Calu3 (cell line): ENCODE results near the gene C3orf52. TPM values are rescaled to one million over a fixed set of nuclear protein-coding genes. Genes with fewer than 3 reads are reported as not detected.
"Not testable (repeated sequence)": the region's sequence is repeated elsewhere in the genome, so short reads cannot be mapped to it uniquely, and the experiment has no call there.

Source experiments
- BruUV-seq: library from RNA; stranded (reverse); fragments of 400-500 nt; replicated peaks from 2 replicates; lab custom pipeline; 2021; lab: Mats Ljungman, UMichigan
- CTCF ChIA-PET: fragments of 300-600 bp; sonication (Branson Sonifier 250); formaldehyde crosslinking; loops from one replicate; lab custom pipeline; 2022; ENCODE audit warnings: antibody characterized with exemption; lab: Charles Lee
- DNase-seq: peaks from one replicate; pipeline ENCODE4 v3.0.0; 2022
- H3K27ac Mint-ChIP-seq: one replicate; pipeline ENCODE4 v1.8.0; 2022; ENCODE audit warnings: mixed read lengths; ENCODE audit not compliant: unreplicated experiment
- H3K27me3 Mint-ChIP-seq: one replicate; pipeline ENCODE4 v1.8.0; 2022; ENCODE audit warnings: mixed read lengths; ENCODE audit not compliant: unreplicated experiment
- H3K36me3 Mint-ChIP-seq: one replicate; pipeline ENCODE4 v1.8.0; 2022; ENCODE audit warnings: mild to moderate bottlenecking, moderate library complexity, mixed read lengths; ENCODE audit not compliant: insufficient read depth, unreplicated experiment
- H3K4me1 Mint-ChIP-seq: one replicate; pipeline ENCODE4 v1.8.0; 2022; ENCODE audit warnings: mild to moderate bottlenecking, low read depth, mixed read lengths; ENCODE audit not compliant: unreplicated experiment
- H3K4me3 Mint-ChIP-seq: one replicate; pipeline ENCODE4 v1.8.0; 2022; ENCODE audit warnings: mild to moderate bottlenecking, low read depth, moderate library complexity, mixed read lengths; ENCODE audit not compliant: unreplicated experiment
- H3K9me3 Mint-ChIP-seq: one replicate; pipeline ENCODE4 v1.8.0; 2022; ENCODE audit warnings: low read depth, mixed read lengths; ENCODE audit not compliant: unreplicated experiment
- intact Hi-C: fragments of 100-400 bp; cut with micrococcal nuclease; formaldehyde crosslinking; loops from one replicate; pipeline ENCODE4 v1.10.0; 2022; ENCODE audit not compliant: unreplicated experiment
- total RNA-seq: library from RNA; stranded (reverse); gene quantifications from 2 replicates; pipeline ENCODE4 v1.2.3, GENCODE V29; 2022
- TF ChIP-seq, protein P1 (sequence below): fragments of 200-600 bp; IDR thresholded peaks from one replicate; pipeline ENCODE4 v1.8.0; 2022; ENCODE audit warnings: antibody characterized with exemption; ENCODE audit not compliant: unreplicated experiment

Gene C3orf52
- total RNA-seq, 1 experiment from 2014 or later = 28.2 TPM

DNA sequence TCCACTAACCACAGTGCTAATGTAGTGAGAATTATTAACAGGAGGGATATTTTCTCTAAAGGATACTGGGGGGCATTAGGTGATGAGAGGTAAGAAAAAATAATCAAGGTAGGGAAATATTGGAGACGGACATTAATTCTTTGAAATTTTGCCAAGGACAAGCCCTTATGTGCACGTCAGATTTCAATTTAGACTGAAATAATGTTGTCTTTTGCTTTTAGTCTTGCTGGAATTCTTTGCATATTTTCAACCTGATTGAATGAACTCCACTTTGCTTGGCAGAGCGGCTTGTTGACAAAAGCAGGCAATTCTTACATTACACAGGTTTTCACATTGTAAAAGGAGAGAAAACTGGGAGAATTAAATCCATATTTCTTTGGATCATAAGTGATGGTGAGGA, 25.0 kb upstream of the C3orf52 start:
- Mint-ChIP-seq H3K27ac (peak overlapping the region; percentile 56), H3K27me3 (no peaks in the 10 kb centered on the region), H3K36me3 (no peaks in the 10 kb centered on the region), H3K4me3 (no peak overlapping the region), H3K4me1 (peaks cover 30% of the 10 kb centered on the region), H3K9me3 (peaks cover 3% of the 10 kb centered on the region)
- CTCF ChIA-PET = no interaction called here
- BruUV-seq = no TSS peak
- intact Hi-C loops = no loop called here
- TF ChIP-seq, protein P1, sequence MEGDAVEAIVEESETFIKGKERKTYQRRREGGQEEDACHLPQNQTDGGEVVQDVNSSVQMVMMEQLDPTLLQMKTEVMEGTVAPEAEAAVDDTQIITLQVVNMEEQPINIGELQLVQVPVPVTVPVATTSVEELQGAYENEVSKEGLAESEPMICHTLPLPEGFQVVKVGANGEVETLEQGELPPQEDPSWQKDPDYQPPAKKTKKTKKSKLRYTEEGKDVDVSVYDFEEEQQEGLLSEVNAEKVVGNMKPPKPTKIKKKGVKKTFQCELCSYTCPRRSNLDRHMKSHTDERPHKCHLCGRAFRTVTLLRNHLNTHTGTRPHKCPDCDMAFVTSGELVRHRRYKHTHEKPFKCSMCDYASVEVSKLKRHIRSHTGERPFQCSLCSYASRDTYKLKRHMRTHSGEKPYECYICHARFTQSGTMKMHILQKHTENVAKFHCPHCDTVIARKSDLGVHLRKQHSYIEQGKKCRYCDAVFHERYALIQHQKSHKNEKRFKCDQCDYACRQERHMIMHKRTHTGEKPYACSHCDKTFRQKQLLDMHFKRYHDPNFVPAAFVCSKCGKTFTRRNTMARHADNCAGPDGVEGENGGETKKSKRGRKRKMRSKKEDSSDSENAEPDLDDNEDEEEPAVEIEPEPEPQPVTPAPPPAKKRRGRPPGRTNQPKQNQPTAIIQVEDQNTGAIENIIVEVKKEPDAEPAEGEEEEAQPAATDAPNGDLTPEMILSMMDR = no peak
- DNase-seq = no peak

DNA sequence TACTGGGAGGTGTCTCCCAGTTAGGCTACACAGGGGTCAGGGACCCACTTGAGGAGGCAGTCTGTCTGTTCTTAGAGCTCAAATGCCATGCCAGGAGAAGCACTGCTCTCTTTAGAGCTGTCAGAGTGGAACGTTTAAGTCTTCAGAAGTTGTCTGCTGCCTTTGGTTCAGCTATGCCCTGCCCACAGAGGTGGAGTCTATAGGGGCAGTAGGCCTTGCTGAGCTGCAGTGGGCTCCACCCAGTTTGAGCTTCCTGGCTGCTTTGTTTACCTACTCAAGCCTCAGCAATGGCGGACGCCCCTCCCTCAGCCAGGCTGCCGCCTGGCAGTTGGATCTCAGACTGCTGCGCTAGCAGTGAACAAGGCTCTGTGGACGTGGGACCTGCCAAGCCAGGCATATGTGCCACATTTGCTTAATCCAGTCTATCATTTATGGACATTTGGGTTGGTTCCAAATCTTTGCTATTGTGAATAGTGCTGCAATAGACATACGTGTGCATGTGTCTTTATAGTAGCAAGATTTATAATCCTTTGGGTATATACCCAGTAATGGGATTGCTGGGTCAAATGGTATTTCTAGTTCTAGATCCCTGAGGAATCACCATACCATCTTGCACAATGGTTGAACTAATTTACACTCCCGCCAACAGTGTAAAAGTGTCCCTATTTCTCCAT, 13.7 kb upstream of the C3orf52 start:
- BruUV-seq, intact Hi-C loops, H3K36me3 Mint-ChIP-seq, H3K9me3 Mint-ChIP-seq, H3K4me3 Mint-ChIP-seq, H3K27ac Mint-ChIP-seq, CTCF ChIA-PET, H3K27me3 Mint-ChIP-seq, DNase-seq: not testable (repeated sequence)
- peaks cover 26% of the 10 kb centered on the region for H3K4me1 Mint-ChIP-seq

DNA sequence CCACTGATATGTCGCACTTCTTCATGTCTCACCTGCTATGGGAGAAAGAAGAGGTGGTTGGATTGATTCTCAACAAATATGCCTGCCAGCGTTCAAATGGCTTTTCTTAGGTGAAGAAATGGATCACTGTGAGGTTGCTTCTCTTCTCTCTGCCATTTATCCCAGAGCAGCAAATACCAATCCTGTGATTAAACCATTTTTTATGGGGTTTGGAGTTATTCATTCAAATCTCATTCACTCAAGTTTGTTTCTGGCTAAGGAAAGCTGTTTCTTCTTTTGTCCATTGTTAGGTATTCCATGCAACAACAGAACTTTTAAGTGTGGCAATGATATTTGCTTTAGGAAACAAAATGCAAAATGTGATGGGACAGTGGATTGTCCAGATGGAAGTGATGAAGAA, 12.2 kb upstream of the C3orf52 start:
- Mint-ChIP-seq H3K4me1 (peaks cover 26% of the 10 kb centered on the region), H3K36me3 (peaks cover 8% of the 10 kb centered on the region), H3K9me3 (peaks cover 6% of the 10 kb centered on the region), H3K27ac (peak overlapping the region; percentile 93), H3K27me3 (no peaks in the 10 kb centered on the region), H3K4me3 (no peak overlapping the region)
- TF ChIP-seq, protein P1 = no peak
- CTCF ChIA-PET = no interaction called here
- BruUV-seq = TSS peak; percentile 87
- no peak for DNase-seq
- intact Hi-C loops = loop anchor here (2.0 kb wide), 1 partner anchor 23 kb away; no protein-coding TSS in a partner anchor

DNA sequence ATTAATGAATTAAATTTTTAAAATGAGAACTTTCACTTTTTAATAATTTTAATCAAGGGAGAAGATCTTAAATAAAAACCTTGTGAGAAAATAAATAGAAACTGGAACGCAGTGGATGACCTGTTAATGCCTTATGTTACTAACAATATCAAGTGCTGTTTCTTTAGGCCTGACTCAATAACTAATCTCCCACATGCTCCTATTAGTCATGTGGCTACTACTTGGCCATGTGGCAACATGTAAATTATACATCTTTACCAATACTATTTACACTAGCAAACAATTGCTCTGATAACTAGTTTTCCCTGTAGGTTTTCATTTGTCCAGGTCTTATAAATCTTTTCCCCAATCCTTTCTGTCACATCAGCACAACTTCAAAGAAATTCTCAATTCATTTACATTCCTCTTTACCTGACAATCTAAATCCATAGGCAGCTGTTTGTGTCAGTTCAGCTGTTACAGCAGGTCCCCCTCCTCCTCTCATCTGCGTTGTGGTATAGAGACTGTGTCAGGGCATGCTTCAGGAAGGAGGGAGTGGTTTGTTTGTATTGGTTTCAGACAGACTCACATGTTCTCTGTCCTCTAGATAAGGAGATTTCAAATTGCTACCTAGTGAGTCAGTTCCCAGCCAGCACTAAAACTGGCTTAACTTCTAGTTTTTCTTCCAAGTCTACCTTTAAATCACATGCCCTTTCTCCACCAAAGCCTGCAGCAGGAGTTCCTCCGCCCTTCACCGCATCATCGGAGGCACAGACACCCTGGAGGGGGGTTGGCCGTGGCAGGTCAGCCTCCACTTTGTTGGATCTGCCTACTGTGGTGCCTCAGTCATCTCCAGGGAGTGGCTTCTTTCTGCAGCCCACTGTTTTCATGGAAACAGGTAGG, 11.3 kb upstream of the C3orf52 start:
- BruUV-seq = no TSS peak
- intact Hi-C loops = loop anchor here (2.0 kb wide), 1 partner anchor 22 kb away; no protein-coding TSS in a partner anchor
- Mint-ChIP-seq H3K4me1 (peaks cover 26% of the 10 kb centered on the region), H3K9me3 (peaks cover 3% of the 10 kb centered on the region), H3K27ac (peak overlapping the region; percentile 93), H3K4me3 (peak overlapping the region; percentile 49), H3K36me3 (peaks cover 8% of the 10 kb centered on the region), H3K27me3 (no peaks in the 10 kb centered on the region)
- DNase-seq = peak; percentile 83
- CTCF ChIA-PET = interaction anchor here (0.6 kb wide), 1 partner anchor 107 kb away, joined by 7 read pairs; no protein-coding TSS in a partner anchor
- TF ChIP-seq, protein P1 = no peak
